Neural crest cell (in vitro differentiated cells): ENCODE measurements around the gene ATG16L1. TPM values are rescaled to one million over a fixed set of nuclear protein-coding genes. Genes with fewer than 3 reads are reported as not detected.

Experiments
- DNase-seq: peaks from one replicate; pipeline ENCODE4 v3.0.0; 2021; ENCODE audit warnings: low read depth, mixed read lengths, low spot score
- H3K27ac Mint-ChIP-seq: one replicate; pipeline ENCODE4 v1.8.0; 2021; ENCODE audit warnings: mild to moderate bottlenecking, mixed read lengths; ENCODE audit not compliant: unreplicated experiment
- H3K27me3 Mint-ChIP-seq: 2 replicates; pipeline ENCODE4 v1.8.0; 2021; ENCODE audit warnings: low read depth, mild to moderate bottlenecking, mixed read lengths
- H3K36me3 Mint-ChIP-seq: 2 replicates; pipeline ENCODE4 v1.8.0; 2021; ENCODE audit warnings: low read depth, mild to moderate bottlenecking, mixed read lengths
- H3K4me1 Mint-ChIP-seq: 2 replicates; pipeline ENCODE4 v1.8.0; 2021; ENCODE audit warnings: mixed read lengths
- H3K4me3 Mint-ChIP-seq: one replicate; pipeline ENCODE4 v1.8.0; 2021; ENCODE audit warnings: mild to moderate bottlenecking, mixed read lengths
- H3K9me3 Mint-ChIP-seq: 2 replicates; pipeline ENCODE4 v1.8.0; 2021; ENCODE audit warnings: mixed read lengths
- total RNA-seq: library from RNA; stranded (reverse); gene quantifications from 2 replicates; pipeline ENCODE4 v1.2.1, GENCODE V29; 2021
- TF ChIP-seq, protein P1 (sequence below): fragments of 200-600 bp; sonication (generic); conservative IDR thresholded peaks from 2 replicates; pipeline ENCODE4 v1.5.0; 2021; ENCODE audit warnings: antibody characterized with exemption, mild to moderate bottlenecking

The ATG16L1 gene
- total RNA-seq, 1 donor from 2014 or later = 28.2 TPM

DNA sequence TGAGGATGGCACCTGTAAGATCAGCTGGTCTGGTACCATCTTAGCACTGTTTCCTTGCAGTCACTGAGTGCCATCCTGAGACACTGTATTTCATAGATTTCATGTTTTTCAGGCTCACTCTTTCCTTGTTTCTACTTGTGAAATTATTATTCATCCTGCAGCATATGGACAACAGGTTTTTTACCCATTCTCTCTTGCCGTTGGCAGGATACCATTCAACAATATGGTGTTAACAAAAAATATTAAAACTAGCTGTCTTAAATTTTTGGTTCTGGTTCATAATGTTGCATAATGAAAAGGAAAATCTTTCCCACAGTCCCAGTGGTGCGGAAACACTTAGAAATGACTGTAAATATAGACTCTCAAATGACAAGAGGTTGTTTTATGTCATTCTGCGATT lies 23.1 kb upstream of the ATG16L1 start:
- no peak overlapping the region for H3K4me3 Mint-ChIP-seq
- no peak for DNase-seq
- H3K27me3 Mint-ChIP-seq = peaks cover 8% of the 10 kb centered on the region
- no peaks in the 10 kb centered on the region for H3K36me3 Mint-ChIP-seq
- no peak overlapping the region for H3K27ac Mint-ChIP-seq
- H3K4me1 Mint-ChIP-seq = no peaks in the 10 kb centered on the region
- no peaks in the 10 kb centered on the region for H3K9me3 Mint-ChIP-seq
- TF ChIP-seq, protein P1, sequence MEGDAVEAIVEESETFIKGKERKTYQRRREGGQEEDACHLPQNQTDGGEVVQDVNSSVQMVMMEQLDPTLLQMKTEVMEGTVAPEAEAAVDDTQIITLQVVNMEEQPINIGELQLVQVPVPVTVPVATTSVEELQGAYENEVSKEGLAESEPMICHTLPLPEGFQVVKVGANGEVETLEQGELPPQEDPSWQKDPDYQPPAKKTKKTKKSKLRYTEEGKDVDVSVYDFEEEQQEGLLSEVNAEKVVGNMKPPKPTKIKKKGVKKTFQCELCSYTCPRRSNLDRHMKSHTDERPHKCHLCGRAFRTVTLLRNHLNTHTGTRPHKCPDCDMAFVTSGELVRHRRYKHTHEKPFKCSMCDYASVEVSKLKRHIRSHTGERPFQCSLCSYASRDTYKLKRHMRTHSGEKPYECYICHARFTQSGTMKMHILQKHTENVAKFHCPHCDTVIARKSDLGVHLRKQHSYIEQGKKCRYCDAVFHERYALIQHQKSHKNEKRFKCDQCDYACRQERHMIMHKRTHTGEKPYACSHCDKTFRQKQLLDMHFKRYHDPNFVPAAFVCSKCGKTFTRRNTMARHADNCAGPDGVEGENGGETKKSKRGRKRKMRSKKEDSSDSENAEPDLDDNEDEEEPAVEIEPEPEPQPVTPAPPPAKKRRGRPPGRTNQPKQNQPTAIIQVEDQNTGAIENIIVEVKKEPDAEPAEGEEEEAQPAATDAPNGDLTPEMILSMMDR = no peak

DNA sequence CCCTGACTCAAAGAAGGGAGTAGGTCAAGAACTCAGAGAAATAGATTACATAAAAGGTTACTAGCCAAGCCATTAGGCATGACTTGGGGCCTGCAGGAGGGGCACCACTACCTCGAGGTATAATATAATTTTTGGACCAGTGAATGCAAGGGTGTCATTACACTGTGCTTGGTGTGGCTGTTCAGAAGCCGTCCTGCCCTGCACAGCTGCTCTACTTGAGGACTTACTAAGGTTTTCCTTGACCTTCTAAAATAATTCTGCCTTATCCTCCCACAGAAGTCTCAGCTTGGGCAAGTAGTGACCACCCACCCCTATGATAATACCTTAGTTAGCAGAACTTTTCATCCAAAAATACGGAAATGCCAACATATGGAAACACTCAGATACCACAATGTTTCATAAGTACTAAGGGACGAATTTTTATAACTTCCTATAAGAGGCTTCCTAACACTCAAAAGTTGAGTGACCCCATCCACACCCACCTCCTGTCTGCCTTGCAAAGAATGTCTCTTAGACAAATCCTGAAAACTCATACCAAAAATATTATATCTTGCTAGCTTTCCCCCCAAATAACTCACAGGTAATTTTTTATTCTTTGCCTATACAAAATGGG lies 17.7 kb upstream of the ATG16L1 start:
- TF ChIP-seq, protein P1 = no peak
- Mint-ChIP-seq H3K36me3 (no peaks in the 10 kb centered on the region), H3K27me3 (no peaks in the 10 kb centered on the region), H3K27ac (no peak overlapping the region), H3K9me3 (no peaks in the 10 kb centered on the region), H3K4me3 (no peak overlapping the region), H3K4me1 (no peaks in the 10 kb centered on the region)
- DNase-seq = no peak

DNA sequence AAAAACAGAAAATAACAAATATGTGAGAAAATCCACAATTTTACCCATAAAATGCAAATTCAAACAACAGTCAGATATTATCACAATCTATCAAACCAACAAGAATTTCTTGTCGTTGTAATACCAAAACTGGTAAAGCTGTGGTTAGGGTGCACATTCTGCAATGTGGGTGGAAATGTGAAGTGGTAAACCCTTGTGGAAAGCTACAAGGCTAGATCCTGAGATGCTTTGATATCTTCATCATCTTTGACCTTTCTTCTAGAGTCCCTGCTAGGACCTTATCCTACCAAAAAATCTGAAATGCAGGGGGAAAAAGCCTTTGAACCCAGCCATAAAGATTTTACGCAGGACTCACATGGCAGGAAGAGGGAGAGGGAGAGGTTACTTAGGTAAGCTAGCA lies 17.2 kb upstream of the ATG16L1 start:
- no peak for DNase-seq
- Mint-ChIP-seq H3K36me3 (no peaks in the 10 kb centered on the region), H3K27ac (no peak overlapping the region), H3K4me1 (no peaks in the 10 kb centered on the region), H3K4me3 (no peak overlapping the region), H3K27me3 (no peaks in the 10 kb centered on the region), H3K9me3 (no peaks in the 10 kb centered on the region)
- TF ChIP-seq, protein P1 = no peak

DNA sequence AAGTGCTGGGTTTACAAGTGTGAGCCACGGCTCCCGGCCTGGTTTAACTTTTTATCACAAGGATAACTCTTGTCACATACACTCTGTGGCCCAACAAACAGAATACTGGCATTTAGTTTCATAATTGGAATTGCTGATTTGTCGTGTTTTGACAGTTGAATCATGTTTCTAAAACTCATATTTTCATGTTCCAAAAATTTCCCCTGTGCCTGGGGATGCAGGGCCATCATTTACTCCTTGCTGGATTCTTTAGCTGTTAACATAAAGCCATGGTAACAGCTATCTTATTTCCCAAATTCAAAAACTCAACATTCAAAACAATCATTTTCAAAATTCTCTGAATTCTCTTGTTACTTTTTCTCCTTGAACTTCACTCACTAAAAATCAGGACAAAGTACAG lies 16.5 kb upstream of the ATG16L1 start:
- H3K36me3 Mint-ChIP-seq = no peaks in the 10 kb centered on the region
- no peak overlapping the region for H3K4me3 Mint-ChIP-seq
- no peaks in the 10 kb centered on the region for H3K4me1 Mint-ChIP-seq
- H3K9me3 Mint-ChIP-seq = no peaks in the 10 kb centered on the region
- TF ChIP-seq, protein P1 = no peak
- H3K27me3 Mint-ChIP-seq = no peaks in the 10 kb centered on the region
- H3K27ac Mint-ChIP-seq = no peak overlapping the region
- DNase-seq = no peak

DNA sequence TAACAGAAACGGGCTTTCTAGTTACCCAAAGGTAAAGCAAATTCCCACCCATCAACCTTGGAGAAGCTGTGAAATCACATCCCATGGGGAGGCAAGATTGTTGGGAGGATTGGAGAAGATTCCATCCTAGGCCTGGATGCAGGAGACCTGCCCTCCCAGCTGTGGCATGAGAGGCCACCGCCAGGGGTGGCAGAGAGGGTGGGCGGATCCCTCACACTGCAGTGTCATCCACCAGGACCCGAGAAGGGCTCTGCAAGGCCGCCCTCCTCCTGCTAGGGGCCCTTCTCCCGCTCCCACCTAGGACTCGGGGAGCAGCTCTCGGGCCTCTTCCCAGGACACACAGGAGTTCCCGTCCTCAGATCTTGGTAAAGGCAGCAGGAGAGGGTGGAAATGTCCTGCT lies 15.5 kb upstream of the ATG16L1 start:
- no peak overlapping the region for H3K27ac Mint-ChIP-seq
- no peaks in the 10 kb centered on the region for H3K4me1 Mint-ChIP-seq
- no peaks in the 10 kb centered on the region for H3K9me3 Mint-ChIP-seq

More for the DNA sequence above, 15.5 kb upstream of the ATG16L1 start:
- Mint-ChIP-seq H3K4me3 (no peak overlapping the region), H3K27me3 (no peaks in the 10 kb centered on the region), H3K36me3 (no peaks in the 10 kb centered on the region)
- no peak for DNase-seq
- TF ChIP-seq, protein P1 = no peak
